GM21737 (cell line): ENCODE results near the gene ZIC4.

ENCODE experiments used
- ATAC-seq: cut with Tn5 transposase; IDR thresholded peaks from one replicate; pipeline ENCODE4 v1.9.1; 2021; ENCODE audit warnings: mild to moderate bottlenecking, moderate library complexity; ENCODE audit not compliant: unreplicated experiment

Gene ZIC4

DNA sequence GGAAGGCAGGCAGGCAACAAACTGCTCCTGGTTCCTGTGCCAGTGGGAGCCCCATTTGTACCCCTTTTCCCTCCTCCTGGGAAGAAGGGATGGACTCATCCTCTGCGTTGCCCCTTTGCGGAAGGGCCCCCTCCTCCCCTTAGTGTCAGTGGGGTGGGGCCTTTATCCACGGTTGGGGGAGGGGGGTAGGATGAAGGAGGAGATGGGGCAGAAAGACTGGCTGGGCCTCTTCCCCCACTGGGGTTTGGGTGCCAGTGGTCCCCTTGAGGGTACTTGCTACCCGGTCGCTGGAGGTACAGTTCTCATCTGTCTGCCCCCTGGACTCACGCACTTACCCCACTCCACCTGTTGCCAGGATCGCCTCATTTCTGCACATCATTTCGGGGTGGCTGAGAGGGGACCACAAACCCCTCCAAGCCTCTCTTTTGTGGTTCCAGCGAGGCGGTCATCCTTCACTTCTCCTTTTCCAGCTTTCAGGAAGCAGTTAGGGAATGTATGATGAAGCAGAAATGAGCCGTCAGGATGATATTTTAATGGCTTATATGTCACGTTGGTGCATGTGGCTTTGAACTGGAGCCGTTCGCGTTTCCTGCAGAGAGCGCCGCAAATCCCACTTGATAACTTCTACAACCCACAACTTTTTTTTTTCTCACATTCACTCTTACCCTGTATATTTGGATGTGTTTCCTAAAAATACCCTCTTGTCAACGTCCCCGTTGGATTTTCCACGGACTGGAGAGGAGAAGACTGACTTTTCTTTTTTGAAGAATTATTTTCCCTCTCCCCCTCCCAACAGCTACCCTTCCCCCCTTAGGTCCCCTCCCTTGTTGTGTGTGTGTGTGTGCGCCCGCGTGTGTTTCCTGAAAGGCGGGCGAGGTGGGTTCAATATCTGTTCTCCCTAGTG is at the start of gene ZIC4:
TSS of gene ZIC4 (minus strand) at position 516 of the 904 bp plus-strand sequence. CDS start 3,746 bp downstream, outside the sequence.
- ATAC-seq: no peak

DNA sequence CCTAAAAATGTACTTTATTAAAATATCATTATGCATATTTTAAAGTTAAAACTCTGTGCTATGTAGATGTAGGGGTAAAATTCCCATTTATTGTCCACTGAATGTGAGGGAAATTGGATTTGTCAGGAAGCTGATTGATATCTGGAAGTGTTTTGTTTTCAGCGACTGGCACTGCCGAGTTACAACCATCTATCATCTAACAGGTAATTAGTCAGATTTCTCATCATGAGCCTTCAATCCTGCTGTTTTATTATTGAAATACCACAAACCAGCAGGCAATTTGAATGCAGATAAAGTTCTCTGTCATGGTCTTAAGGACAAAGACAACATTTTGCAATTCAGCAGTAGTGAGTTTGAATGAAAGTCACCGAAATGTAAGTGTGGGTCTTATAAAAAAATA is 43.3 kb upstream of the ZIC4 start:
- no peak for ATAC-seq

GRCh38 chr3:147447224-147447623 is 40.9 kb upstream of the ZIC4 start:
- no peak for ATAC-seq

DNA sequence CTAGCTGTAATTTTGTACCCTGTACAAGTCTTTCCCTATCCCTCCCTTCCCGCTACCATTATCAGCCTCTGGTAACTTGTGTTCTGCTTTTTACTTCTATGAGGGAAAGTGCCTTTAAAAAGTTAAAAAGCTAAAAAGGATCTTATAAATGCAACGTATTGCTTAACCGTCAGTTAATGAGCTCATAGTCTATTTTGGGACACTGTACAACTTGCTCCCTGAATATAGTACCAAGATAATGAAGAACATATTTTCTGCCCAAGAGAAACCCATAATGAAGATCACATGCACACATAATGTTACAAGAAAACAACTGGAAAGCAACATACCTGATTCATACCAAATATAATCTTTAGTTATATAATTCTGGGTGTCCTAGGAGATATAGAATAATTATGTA is 25.4 kb upstream of the ZIC4 start:
- ATAC-seq: no peak

- ATAC-seq: no peak
Observed at GRCh38 chr3:147428754-147429153, 22.4 kb upstream of the ZIC4 start.

- ATAC-seq: no peak
Observed at GRCh38 chr3:147428326-147428725, 22.0 kb upstream of the ZIC4 start.

DNA sequence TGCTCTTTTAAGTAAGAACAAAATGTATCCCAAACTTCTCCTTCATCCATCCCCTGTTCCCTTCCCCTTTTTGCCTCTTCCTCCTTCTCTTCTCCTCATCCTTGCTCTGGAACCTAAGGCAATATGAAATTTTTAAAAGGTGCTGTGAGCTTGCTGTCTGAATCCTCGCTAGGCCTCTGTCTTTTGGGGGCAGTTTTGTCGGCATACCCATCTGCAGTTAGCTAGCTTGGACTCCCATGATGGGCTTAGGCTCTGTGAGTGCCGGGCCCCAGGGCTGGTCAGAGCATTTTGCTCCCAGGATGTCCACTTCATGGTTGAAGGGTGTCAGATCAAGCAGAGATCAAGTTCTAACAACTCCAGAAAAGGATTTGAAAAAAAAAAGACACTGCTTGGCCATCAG is 21.4 kb upstream of the ZIC4 start:
- no peak for ATAC-seq

DNA sequence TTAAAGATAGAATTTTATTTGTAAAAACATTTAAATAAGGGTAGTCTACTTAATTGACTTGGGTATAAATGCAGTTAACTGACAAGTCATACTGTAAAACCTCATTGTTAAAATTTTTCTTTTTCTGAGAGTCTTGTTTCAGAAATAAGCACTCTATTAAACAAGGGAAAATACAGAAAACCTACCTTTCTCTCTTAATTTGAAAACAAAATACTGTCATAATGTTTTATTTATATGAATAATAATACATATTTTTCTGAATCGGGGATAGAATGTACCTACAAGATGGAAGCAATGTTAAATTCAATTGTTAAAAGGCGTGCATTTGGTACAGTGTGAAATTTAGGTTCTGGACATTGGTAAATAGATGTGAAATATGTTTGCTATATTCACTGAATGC is 20.6 kb upstream of the ZIC4 start:
- no peak for ATAC-seq

DNA sequence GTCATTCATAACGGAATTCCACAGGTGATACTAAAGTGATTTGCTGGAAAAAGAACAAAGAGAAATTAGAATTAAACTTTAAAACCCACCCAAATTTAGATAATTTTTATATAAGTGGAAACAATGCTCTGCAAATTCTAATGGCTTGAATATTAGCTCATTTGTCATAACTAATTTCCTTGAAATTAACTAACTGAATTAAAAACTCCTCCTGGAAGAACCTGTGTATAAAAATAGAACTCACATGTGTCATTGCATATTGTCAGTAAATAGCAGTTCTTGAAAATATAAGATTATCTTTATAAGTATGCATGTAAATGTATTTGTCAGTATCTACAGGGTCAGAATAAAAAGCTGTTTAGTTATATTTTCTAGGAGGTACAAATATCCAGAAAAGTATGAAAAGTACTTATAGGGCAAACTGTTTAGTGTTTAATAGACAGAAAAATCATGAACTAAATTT is 19.1 kb upstream of the ZIC4 start:
- ATAC-seq: no peak

GRCh38 chr3:147424581-147425387 is 18.4 kb upstream of the ZIC4 start:
- ATAC-seq: no peak

DNA sequence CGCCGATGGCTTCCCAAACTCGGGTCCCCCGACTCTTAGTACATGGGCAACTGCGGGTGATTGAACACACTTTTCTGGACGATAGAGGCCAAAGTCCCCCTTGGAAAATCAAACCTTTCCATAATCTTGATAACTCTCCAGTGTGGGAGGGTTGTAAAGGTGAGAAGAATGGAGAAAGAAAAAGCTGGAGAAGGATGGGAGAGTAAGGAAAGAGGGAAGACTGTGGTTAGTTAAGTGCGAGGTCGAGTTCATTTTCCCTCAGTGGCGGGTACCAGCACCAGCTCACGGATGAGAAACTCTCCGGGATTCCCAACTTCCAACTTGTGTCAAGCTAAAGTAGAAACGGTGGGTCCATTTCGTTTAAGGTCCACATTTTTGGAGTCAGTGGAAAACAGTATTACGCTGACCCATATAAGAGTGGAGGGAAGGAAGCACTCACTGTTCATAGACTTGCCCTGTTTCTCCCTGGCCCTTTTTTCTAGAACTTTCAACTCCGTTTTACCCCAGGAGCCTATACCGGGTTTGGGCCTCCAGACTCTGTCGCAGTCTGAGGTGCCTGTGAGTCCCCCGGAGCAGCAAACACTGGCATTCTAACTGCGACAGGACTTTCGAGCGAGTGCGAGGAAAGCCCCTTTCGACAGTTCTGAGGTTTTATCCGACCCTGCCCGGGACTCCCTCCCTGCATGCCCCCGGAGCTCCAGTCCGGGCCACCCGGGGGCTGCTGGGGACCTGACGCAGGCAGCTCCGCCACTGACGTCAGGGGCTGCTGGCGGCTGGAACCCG is 17.6 kb upstream of the ZIC4 start:
- no peak for ATAC-seq

GRCh38 chr3:147423537-147423797 is 17.1 kb upstream of the ZIC4 start:
- no peak for ATAC-seq

DNA sequence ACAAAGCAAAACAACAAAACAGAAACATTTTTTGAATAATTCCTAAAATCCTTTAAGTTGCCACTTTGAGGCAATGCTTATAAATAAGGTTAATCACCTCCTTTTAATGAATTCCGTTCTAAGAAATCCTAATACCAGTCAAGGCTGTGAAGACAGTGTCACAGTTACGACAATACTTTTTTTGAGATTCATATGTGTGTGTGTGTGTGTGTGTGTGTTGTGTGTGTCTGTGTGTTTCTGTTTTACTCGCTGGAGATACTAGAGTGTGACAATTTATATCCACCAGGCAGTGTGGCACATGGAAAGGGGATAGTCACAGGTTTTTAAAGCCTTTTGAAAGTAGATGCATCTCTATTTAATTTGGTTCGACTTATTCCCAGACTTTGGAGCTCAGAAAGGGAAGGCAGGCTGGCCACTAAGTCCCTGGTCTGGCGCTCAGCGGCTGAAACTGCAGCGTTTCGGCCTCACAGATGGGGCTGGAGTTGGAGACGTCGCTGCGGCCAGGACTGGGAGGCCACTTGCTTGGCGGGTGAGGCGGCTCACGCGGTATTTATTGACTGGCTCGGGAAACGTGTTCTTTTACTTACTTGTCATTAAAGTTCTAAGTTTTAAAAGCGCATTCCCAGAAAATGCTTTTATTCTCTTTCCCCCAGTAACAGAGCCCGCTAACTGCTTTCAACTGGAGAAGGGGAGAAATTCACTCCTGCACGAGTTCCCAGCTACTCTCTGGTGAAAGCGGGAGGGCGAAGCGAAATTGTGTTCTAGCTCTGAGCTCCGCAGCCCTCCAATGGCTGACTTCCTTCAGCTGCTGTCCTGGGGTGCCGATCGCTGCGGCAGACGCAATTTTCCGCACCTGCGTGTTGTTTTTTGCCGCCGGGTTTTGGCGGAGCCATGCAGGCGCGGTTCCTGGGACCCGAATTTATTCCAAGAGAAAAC is 16.5 kb upstream of the ZIC4 start:
- ATAC-seq: no peak

GRCh38 chr3:147422196-147422595 is 15.9 kb upstream of the ZIC4 start:
- ATAC-seq: no peak

DNA sequence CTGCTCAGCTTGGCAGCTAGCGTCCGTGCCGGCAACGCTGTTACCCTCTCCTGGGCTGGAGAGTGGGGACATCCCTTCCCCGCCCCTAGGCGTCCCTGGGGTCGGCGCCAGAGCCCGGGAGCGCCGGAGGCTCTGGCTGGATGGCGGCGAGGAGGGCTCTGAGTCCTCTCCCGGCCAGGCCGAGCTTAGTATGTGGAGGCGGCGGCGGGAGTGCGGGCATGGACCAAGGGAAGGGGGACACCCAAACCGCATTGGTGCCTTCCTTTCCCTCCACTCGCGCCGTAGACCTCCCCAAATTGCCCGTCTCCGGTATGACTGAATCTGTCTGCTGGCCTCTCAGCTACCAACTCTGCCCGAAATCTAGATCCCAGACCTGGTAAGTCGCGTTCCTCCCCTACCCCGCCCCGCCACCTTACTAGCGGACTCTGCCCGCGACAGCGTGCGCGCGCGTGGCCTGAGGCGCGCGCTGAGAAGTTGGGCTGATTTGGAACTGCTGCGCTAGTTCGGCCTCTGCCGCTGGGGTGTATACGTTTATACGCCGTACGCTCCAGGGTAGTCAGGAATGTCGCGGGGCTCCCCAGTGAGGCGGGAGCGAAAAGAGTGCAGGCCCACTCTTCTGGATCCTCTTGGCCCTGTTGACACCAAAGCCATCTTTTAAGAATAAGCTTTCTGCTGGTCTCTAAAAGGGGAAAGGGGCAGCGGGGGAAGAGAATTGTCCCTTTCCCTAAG is 15.0 kb upstream of the ZIC4 start:
- ATAC-seq: no peak

GRCh38 chr3:147420353-147421183 is 14.2 kb upstream of the ZIC4 start:
- no peak for ATAC-seq

DNA sequence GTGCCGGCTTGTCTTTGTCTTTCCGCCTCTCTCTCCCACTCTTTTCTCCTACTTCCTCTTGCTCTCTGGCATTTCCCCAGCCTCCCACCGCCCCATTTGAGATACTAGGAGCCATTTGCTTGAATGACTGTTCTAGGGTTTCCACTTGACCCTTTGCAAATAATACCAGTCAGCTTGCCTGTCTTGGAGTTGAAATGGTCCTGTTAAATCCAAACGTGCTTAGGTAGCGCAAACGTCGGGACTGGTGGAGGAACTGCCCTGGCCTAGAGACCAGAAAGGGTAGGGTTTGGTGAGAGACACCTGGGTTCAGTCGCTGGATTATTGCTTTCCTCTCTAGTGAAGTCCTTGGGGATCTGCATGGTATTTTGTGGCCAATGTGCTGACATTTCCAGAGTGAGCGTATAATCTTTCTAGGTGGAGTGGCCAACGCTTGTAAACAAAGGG is 13.5 kb upstream of the ZIC4 start:
- ATAC-seq: no peak

DNA sequence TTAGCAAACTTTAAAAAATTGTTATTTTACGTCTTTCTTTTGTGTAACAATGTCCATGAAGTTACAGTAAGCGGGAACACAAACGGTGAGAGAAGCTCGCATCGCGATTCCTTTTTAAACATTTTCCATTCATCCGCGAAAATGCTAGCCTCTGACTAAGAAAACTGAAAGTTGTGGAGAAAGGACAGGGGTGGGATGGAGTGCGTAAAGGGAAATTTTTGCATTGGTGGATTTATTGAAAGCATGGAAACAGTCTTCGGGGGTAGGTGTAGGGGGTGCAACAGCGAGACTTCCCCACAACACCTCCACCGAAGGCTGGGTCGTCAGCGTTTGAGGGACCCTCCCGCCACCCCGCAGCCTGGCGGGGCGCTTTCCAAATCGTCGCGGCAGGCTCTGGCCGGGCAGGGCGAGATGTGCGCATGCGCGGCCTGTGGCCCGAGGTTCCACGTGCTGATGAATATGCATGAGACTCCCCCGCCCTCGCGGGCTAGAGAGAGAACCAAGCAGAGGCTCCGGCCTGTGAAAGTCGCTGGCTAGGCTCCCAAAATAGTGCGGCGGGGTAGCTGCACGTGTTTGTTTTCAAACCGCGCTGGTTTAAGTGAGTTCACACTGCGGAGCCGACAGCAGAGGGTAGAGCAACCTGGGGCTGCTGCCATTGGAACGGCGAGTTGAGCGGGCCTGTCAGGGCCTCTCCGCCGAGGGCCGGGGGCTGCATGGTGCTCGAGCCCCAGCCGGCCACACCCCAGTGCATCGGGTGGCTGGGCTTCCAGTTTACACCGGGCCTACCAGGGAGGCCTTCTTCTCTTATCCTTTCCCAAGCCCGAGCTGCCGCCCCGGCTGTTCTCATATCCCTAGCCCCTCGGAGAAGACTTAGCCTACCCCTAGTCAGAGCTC is 12.7 kb upstream of the ZIC4 start:
- ATAC-seq: no peak
